ENCODE results near the gene ZNF75A.

The ZNF75A gene

DNA sequence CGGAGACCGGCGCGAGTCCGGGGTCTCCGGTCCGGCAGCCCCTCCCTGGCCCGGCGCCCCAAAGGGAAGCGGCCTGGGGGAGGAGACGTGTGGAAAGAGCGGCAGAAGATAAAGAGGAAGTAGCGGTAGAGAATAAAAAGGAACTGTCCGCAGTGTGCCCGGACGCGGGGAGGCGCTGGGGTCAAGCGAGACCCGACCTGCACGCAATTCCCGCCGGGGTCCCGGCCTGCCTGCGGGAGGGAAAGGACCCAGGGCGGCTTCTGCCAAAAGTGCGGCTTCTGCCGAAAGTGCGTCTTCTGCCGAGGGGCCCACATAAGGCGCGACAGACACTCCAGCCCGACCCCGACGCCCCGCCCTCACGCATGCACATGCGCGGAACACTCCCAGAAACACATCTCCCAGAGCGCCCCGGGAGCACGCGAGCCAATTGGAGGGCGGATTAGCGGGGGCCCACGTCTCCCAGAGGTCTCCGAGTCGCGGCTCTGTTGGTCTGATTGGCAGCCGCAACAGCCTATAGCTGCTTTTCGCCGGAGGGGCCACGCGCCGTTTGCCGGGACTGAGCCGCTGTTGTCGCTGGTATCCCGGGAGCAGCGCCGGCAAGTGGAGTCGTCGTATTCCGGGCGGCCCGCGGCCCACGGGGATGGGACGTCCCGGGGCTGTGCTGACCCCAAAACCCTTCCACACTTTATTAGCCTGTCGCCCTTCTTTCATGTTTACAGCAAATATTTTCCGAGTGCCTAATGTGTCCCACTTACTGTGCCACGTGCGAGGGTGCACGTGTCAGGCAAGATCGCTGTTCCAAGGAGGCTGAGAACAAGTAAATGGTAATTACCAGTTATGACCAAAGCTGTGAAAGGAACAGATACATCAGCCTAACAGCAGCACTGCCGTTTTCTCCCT is 40.9 kb upstream of the ZNF75A start (continued):
- TF ChIP-seq, protein P1, sequence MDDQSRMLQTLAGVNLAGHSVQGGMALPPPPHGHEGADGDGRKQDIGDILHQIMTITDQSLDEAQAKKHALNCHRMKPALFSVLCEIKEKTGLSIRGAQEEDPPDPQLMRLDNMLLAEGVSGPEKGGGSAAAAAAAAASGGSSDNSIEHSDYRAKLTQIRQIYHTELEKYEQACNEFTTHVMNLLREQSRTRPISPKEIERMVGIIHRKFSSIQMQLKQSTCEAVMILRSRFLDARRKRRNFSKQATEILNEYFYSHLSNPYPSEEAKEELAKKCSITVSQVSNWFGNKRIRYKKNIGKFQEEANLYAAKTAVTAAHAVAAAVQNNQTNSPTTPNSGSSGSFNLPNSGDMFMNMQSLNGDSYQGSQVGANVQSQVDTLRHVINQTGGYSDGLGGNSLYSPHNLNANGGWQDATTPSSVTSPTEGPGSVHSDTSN (CRISPR knock-in tag; IDR thresholded peaks at IDR 0.05) = peak; percentile 99
- TF ChIP-seq ZNF341 (tag by site-specific recombination; IDR thresholded peaks at IDR 0.05; ENCODE audit: low read depth) (peak; percentile 97), ZNF701 (tag by site-specific recombination; IDR thresholded peaks at IDR 0.05) (no peak), ZNF426 (tag by site-specific recombination; IDR thresholded peaks at IDR 0.05) (no peak), ZNF623 (tag by site-specific recombination; IDR thresholded peaks at IDR 0.05) (no peak), ZNF837 (tag by site-specific recombination; IDR thresholded peaks at IDR 0.05) (no peak), ZNF530 (tag by site-specific recombination; IDR thresholded peaks at IDR 0.05; ENCODE audit: low read depth) (no peak), ZFP41 (tag by site-specific recombination; IDR thresholded peaks at IDR 0.05; ENCODE audit: borderline replicate concordance) (no peak), ZBTB8A (tag by site-specific recombination; IDR thresholded peaks at IDR 0.05) (peak; percentile 70), ZNF239 (tag by site-specific recombination; IDR thresholded peaks at IDR 0.05) (no peak; the same call in 1 of the 2 replicates), ZFP37 (tag by site-specific recombination; IDR thresholded peaks at IDR 0.05) (no peak; the same call in 1 of the 2 replicates), ZBTB48 (tag by site-specific recombination; IDR thresholded peaks at IDR 0.05) (no peak), ZNF629 (tag by site-specific recombination; IDR thresholded peaks at IDR 0.05) (no peak), GLIS1 (tag by site-specific recombination; IDR thresholded peaks at IDR 0.05) (peak; percentile 82), ZNF174 (tag by site-specific recombination; IDR thresholded peaks at IDR 0.05) (no peak), GLI4 (tag by site-specific recombination; IDR thresholded peaks at IDR 0.05) (no peak), ZNF138 (tag by site-specific recombination; IDR thresholded peaks at IDR 0.05; ENCODE audit: borderline replicate concordance) (no peak), ZNF521 (tag by site-specific recombination; IDR thresholded peaks at IDR 0.05) (no peak), ZNF354C (tag by site-specific recombination; IDR thresholded peaks at IDR 0.05; ENCODE audit: borderline replicate concordance, low read depth) (no peak), ZNF157 (tag by site-specific recombination; IDR thresholded peaks at IDR 0.05) (no peak), HOXA7 (CRISPR knock-in tag; IDR thresholded peaks at IDR 0.05; ENCODE audit: borderline replicate concordance) (no peak), ZNF791 (tag by site-specific recombination; IDR thresholded peaks at IDR 0.05) (no peak), ZNF785 (tag by site-specific recombination; IDR thresholded peaks at IDR 0.05) (no peak), FEZF1 (tag by site-specific recombination; IDR thresholded peaks at IDR 0.05) (no peak)
- TF ChIP-seq, protein P2, sequence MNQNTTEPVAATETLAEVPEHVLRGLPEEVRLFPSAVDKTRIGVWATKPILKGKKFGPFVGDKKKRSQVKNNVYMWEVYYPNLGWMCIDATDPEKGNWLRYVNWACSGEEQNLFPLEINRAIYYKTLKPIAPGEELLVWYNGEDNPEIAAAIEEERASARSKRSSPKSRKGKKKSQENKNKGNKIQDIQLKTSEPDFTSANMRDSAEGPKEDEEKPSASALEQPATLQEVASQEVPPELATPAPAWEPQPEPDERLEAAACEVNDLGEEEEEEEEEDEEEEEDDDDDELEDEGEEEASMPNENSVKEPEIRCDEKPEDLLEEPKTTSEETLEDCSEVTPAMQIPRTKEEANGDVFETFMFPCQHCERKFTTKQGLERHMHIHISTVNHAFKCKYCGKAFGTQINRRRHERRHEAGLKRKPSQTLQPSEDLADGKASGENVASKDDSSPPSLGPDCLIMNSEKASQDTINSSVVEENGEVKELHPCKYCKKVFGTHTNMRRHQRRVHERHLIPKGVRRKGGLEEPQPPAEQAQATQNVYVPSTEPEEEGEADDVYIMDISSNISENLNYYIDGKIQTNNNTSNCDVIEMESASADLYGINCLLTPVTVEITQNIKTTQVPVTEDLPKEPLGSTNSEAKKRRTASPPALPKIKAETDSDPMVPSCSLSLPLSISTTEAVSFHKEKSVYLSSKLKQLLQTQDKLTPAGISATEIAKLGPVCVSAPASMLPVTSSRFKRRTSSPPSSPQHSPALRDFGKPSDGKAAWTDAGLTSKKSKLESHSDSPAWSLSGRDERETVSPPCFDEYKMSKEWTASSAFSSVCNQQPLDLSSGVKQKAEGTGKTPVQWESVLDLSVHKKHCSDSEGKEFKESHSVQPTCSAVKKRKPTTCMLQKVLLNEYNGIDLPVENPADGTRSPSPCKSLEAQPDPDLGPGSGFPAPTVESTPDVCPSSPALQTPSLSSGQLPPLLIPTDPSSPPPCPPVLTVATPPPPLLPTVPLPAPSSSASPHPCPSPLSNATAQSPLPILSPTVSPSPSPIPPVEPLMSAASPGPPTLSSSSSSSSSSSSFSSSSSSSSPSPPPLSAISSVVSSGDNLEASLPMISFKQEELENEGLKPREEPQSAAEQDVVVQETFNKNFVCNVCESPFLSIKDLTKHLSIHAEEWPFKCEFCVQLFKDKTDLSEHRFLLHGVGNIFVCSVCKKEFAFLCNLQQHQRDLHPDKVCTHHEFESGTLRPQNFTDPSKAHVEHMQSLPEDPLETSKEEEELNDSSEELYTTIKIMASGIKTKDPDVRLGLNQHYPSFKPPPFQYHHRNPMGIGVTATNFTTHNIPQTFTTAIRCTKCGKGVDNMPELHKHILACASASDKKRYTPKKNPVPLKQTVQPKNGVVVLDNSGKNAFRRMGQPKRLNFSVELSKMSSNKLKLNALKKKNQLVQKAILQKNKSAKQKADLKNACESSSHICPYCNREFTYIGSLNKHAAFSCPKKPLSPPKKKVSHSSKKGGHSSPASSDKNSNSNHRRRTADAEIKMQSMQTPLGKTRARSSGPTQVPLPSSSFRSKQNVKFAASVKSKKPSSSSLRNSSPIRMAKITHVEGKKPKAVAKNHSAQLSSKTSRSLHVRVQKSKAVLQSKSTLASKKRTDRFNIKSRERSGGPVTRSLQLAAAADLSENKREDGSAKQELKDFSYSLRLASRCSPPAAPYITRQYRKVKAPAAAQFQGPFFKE (tag by site-specific recombination; IDR thresholded peaks at IDR 0.05; ENCODE audit: borderline replicate concordance) = no peak
- TF ChIP-seq, protein P3, sequence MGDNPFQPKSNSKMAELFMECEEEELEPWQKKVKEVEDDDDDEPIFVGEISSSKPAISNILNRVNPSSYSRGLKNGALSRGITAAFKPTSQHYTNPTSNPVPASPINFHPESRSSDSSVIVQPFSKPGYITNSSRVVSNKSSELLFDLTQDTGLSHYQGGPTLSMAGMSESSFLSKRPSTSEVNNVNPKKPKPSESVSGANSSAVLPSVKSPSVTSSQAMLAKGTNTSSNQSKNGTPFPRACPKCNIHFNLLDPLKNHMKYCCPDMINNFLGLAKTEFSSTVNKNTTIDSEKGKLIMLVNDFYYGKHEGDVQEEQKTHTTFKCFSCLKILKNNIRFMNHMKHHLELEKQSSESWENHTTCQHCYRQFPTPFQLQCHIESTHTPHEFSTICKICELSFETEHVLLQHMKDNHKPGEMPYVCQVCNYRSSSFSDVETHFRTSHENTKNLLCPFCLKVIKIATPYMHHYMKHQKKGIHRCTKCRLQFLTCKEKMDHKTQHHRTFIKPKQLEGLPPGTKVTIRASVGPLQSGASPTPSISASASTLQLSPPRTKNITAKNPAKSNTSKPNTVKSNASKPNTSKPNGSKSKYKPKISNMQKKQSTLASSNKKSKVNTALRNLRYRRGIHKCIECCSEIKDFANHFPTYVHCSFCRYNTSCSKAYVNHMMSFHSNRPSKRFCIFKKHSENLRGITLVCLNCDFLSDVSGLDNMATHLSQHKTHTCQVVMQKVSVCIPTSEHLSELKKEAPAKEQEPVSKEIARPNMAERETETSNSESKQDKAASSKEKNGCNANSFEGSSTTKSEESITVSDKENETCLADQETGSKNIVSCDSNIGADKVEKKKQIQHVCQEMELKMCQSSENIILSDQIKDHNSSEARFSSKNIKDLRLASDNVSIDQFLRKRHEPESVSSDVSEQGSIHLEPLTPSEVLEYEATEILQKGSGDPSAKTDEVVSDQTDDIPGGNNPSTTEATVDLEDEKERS (tag by site-specific recombination; IDR thresholded peaks at IDR 0.05) = no peak
- TF ChIP-seq, protein P4, sequence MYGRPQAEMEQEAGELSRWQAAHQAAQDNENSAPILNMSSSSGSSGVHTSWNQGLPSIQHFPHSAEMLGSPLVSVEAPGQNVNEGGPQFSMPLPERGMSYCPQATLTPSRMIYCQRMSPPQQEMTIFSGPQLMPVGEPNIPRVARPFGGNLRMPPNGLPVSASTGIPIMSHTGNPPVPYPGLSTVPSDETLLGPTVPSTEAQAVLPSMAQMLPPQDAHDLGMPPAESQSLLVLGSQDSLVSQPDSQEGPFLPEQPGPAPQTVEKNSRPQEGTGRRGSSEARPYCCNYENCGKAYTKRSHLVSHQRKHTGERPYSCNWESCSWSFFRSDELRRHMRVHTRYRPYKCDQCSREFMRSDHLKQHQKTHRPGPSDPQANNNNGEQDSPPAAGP (tag by site-specific recombination; IDR thresholded peaks at IDR 0.05) = peak; percentile 23; the same call in 1 of the 2 replicates

Data from HEK293 (cell line).